IPS-20b (cell line): ENCODE results near the gene UBE2S.
A peak's percentile ranks its signal among the peaks of the same experiment; 100 is the strongest.

Experiments used
- H3K27ac ChIP-seq: one replicate; pipeline ENCODE4 v1.5.1; 2013; ENCODE audit warnings: low read length
- H3K27me3 ChIP-seq: 2 replicates; pipeline ENCODE4 v1.6.1; 2013; ENCODE audit warnings: mild to moderate bottlenecking, low read length, inconsistent platforms; ENCODE audit not compliant: insufficient read depth
- H3K36me3 ChIP-seq: 2 replicates; pipeline ENCODE4 v1.6.1; 2013; ENCODE audit warnings: low read depth, mild to moderate bottlenecking, inconsistent platforms, low read length, moderate library complexity; ENCODE audit not compliant: insufficient read depth
- H3K4me1 ChIP-seq: 2 replicates; pipeline ENCODE4 v1.6.1; 2013; ENCODE audit warnings: mild to moderate bottlenecking, control low read depth, inconsistent platforms, low read length, moderate library complexity; ENCODE audit not compliant: insufficient read depth
- H3K4me3 ChIP-seq: 2 replicates; pipeline ENCODE4 v1.5.1; 2013; ENCODE audit warnings: mild to moderate bottlenecking, low read length, inconsistent platforms
- H3K9ac ChIP-seq: 2 replicates; pipeline ENCODE4 v1.6.1; 2013; ENCODE audit warnings: low read depth, mild to moderate bottlenecking, inconsistent platforms, low read length, moderate library complexity
- H3K9me3 ChIP-seq: 2 replicates; pipeline ENCODE4 v1.6.1; 2013; ENCODE audit warnings: mild to moderate bottlenecking, low read depth, low read length, inconsistent platforms; ENCODE audit not compliant: insufficient read depth

Gene UBE2S

DNA sequence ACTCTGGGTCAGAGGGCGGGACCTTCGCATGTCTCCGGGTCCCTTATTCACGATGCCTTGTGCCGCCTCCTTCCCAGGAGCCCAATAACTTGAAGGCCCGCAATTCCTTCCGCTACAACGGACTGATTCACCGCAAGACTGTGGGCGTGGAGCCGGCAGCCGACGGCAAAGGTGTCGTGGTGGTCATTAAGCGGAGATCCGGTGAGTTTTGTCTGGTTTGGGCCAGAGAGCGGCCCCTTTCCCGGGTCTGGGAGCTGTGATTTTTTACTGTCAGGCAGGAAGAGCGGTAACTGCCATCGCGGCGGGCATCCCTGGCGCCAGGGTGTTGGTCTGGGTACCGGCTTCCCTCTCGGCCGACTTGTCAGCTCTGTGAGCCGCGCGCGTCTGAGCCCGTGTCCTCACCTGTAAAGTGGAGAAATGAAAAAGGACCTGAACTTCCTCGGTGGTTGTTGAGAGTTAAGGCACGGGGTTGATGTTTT lies 21.1 kb downstream of the UBE2S start:
- H3K9me3 ChIP-seq, result no peaks in the 10 kb centered on the region
- H3K27ac ChIP-seq, result peak overlapping the region; percentile 87
- peak overlapping the region; percentile 100 for H3K9ac ChIP-seq
- peak overlapping the region; percentile 99 for H3K4me3 ChIP-seq
- peaks cover 42% of the 10 kb centered on the region for H3K36me3 ChIP-seq
- H3K4me1 ChIP-seq, result peaks cover 37% of the 10 kb centered on the region
- H3K27me3 ChIP-seq, result peaks cover 18% of the 10 kb centered on the region

GRCh38 chr19:55385724-55386492 lies 21.7 kb downstream of the UBE2S start, which contains the start of gene RPL28:
TSS of gene RPL28 (plus strand) at chr19:55385932. CDS start at chr19:55386358, 426 bp downstream.
- peaks cover 21% of the 10 kb centered on the region for H3K27me3 ChIP-seq
- peak within 1 kb of the TSS; percentile 87 for H3K27ac ChIP-seq
- H3K4me3 ChIP-seq, result peak within 1 kb of the TSS; percentile 99
- peak within 1 kb of the TSS; percentile 100 for H3K9ac ChIP-seq
- peaks cover 42% of the 10 kb centered on the region for H3K36me3 ChIP-seq
- no peaks in the 10 kb centered on the region for H3K9me3 ChIP-seq
- peaks cover 31% of the 10 kb centered on the region for H3K4me1 ChIP-seq

GRCh38 chr19:55384920-55385723 lies 22.5 kb downstream of the UBE2S start:
- peak overlapping the region; percentile 100; the same call in 1 of the 2 replicates for H3K9ac ChIP-seq
- H3K9me3 ChIP-seq, result no peaks in the 10 kb centered on the region
- peak overlapping the region; percentile 99 for H3K4me3 ChIP-seq
- peaks cover 21% of the 10 kb centered on the region for H3K27me3 ChIP-seq
- peaks cover 31% of the 10 kb centered on the region for H3K4me1 ChIP-seq
- H3K36me3 ChIP-seq, result peaks cover 38% of the 10 kb centered on the region
- H3K27ac ChIP-seq, result peak overlapping the region; percentile 71

DNA sequence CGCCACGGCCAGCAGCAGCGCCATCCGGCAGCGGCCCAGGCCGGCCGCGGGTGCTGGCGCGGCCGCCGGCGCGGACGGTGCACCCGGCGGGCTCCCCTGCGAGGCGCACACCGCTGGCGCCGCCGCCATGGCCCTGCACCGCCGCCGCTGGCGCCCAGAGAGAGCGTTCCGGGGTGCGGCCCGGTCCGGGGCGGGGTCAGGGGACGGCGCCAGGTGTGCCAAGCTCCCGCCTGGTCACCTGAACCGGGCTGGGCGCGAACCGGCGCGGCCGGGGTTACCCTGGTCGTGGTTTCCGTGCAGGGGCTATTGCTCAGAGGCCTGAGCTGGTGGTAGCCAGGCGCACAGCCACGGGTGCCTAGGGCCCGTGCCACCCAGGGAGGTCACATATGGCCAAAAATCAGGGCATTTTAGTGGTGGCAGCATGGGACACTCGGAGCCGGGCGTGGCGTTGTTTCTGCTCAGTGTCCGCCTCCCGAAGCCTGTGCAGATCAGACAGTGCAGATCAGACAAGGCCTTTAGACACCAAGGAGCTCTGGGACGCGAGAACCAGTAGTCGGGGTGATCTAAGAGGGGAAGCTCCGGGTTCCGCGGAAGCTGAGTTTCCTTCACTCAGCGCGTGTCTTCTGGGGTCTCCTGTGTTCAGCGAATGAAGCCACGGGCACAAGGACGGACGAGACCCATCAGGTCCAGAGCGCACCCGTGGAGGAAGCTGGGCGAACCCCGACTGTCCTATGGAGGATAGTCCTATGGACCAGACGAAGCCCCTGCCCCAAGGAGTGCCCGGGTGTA lies 23.3 kb downstream of the UBE2S start, which contains the start of gene TMEM238:
TSS of gene TMEM238 (minus strand) at position 162 of the 789 bp plus-strand sequence. CDS start at position 129, 33 bp downstream.
- H3K9ac ChIP-seq, result peak within 1 kb of the TSS; percentile 100; the same call in 1 of the 2 replicates
- H3K27me3 ChIP-seq, result peaks cover 27% of the 10 kb centered on the region
- peak within 1 kb of the TSS; percentile 99 for H3K4me3 ChIP-seq
- peak within 1 kb of the TSS; percentile 71 for H3K27ac ChIP-seq
- no peaks in the 10 kb centered on the region for H3K9me3 ChIP-seq
- H3K36me3 ChIP-seq, result peaks cover 30% of the 10 kb centered on the region
- H3K4me1 ChIP-seq, result peaks cover 28% of the 10 kb centered on the region

DNA sequence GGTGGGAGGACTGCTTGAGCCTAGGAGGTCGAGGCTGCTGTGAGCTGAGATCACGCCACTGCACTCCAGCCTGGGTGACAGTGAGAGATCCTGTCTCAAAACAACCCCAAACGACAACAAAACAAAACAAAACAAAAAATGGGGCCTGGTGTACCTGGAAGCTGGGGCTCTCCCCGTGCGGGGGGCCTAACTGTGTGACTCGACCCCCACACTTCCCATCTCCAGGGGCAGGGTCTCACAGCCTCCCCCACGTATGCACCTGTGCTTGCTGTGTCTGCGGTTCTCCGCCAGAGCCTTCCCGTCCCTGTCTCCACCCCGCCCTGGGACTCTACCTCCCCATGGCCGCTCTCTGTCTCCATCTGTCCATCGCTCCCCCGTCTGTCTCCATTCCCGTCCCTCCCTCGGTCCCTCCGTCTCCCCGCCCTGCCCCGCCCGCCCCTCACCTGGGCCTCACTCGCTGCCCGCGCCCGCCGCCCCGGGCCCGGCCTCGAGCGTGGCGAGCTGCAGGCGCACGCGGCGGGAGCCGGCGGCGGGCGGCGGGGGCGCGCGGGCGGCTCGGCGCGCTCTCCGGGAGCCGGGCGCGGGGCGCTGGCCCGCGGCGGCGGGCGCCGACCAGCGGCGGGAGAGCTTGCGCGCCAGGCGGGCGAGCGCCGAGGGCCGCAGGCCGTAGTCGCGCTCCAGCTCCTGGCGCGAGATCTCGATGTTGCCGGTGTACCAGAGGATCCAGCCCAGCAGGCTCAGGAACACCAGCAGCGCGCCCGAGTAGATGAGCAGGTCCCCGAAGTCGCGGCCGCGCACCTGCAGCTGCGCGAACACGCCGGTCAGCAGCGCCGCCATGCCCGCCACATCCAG lies 24.1 kb downstream of the UBE2S start:
- H3K36me3 ChIP-seq, result peaks cover 22% of the 10 kb centered on the region
- H3K9ac ChIP-seq, result peak overlapping the region; percentile 66; the same call in 1 of the 2 replicates
- H3K27me3 ChIP-seq, result peaks cover 36% of the 10 kb centered on the region
- no peak overlapping the region for H3K27ac ChIP-seq
- peak overlapping the region; percentile 99 for H3K4me3 ChIP-seq
- peaks cover 21% of the 10 kb centered on the region for H3K4me1 ChIP-seq
- H3K9me3 ChIP-seq, result no peaks in the 10 kb centered on the region

DNA sequence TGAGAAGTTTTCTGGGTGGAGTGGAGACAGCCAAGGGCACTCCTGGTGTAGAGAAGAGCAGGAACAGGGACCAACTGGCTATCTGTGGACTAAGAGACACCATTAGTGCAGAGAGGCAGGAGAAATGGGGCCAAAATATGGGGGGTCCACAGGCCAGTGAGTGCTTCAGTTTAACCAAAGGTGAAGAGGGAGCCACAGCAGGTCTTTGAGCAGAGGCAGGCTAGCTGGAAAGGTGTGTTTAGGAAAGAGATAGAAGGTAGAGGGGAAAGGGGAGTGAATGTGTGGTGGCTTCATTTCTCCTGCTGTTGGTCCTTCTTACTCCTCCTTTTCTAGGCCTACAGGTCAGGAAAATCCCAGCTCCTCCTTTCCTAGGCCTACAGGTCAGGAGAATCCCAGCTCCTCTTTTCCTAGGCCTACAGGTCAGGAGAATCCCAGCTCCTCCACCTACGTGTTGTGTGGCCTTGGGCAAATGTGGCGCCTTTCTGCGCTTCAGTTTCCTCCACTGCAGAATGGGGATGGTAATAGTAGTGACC lies 25.0 kb downstream of the UBE2S start:
- H3K4me1 ChIP-seq, result peaks cover 14% of the 10 kb centered on the region
- peaks cover 13% of the 10 kb centered on the region for H3K36me3 ChIP-seq
- H3K9me3 ChIP-seq, result no peaks in the 10 kb centered on the region
- peaks cover 45% of the 10 kb centered on the region for H3K27me3 ChIP-seq
- no peak overlapping the region for H3K9ac ChIP-seq
- H3K4me3 ChIP-seq, result peak overlapping the region; percentile 68; the same call in 1 of the 2 replicates
- no peak overlapping the region for H3K27ac ChIP-seq

GRCh38 chr19:55382013-55382412 lies 25.6 kb downstream of the UBE2S start:
- H3K36me3 ChIP-seq, result peaks cover 7% of the 10 kb centered on the region
- H3K27ac ChIP-seq, result no peak overlapping the region
- H3K4me3 ChIP-seq, result no peak overlapping the region
- peaks cover 51% of the 10 kb centered on the region for H3K27me3 ChIP-seq
- peaks cover 8% of the 10 kb centered on the region for H3K4me1 ChIP-seq
- H3K9me3 ChIP-seq, result no peaks in the 10 kb centered on the region
- H3K9ac ChIP-seq, result no peak overlapping the region

- H3K9me3 ChIP-seq, result no peaks in the 10 kb centered on the region
- H3K27me3 ChIP-seq, result peaks cover 75% of the 10 kb centered on the region
- peaks cover 13% of the 10 kb centered on the region; the same call in 1 of the 2 replicates for H3K4me1 ChIP-seq
- no peaks in the 10 kb centered on the region for H3K36me3 ChIP-seq
- no peak overlapping the region for H3K9ac ChIP-seq
- no peak overlapping the region for H3K27ac ChIP-seq
- H3K4me3 ChIP-seq, result no peak overlapping the region
These were observed 28.4 kb downstream of the UBE2S start for GRCh38 chr19:55379174-55379573.

- H3K4me3 ChIP-seq, result peak overlapping the region; percentile 60
- peak overlapping the region; percentile 37; the same call in 1 of the 2 replicates for H3K9ac ChIP-seq
- H3K9me3 ChIP-seq, result no peaks in the 10 kb centered on the region
- peaks cover 20% of the 10 kb centered on the region for H3K4me1 ChIP-seq
- H3K27ac ChIP-seq, result no peak overlapping the region
- H3K36me3 ChIP-seq, result no peaks in the 10 kb centered on the region
- peaks cover 82% of the 10 kb centered on the region for H3K27me3 ChIP-seq
These were observed 30.0 kb downstream of the UBE2S start for GRCh38 chr19:55377356-55378131.
